Peyer's patch (tissue), 4 donors: ENCODE results near the gene RMND5A. TPM values are rescaled to one million over a fixed set of nuclear protein-coding genes. Genes with fewer than 3 reads are reported as not detected.
A peak's percentile ranks its signal among the peaks of the same experiment; 100 is the strongest.
"Not testable (repeated sequence)": the region's sequence is repeated elsewhere in the genome, so short reads cannot be mapped to it uniquely, and the experiment has no call there.

Source experiments
- DNase-seq, 3 donors: peaks; one replicate each; pipeline ENCODE4 v3.0.0-alpha.2; 2017 to 2019
- H3K27ac ChIP-seq, 4 donors: fragments of 200-600 bp; sonication (generic); one replicate each; pipeline ENCODE4 v1.5.1; 2016 to 2019
- H3K27me3 ChIP-seq, 2 donors: fragments of 200-600 bp; sonication (generic); one replicate each; pipeline ENCODE4 v1.5.1; 2019
- H3K36me3 ChIP-seq, 3 donors: fragments of 200-600 bp; sonication (generic); one replicate each; pipeline ENCODE4 v1.5.1; 2016 to 2019
- H3K4me1 ChIP-seq, 4 donors: fragments of 200-600 bp; sonication (generic); one replicate each; pipeline ENCODE4 v1.5.1; 2016 to 2019
- H3K4me3 ChIP-seq, 4 donors: fragments of 200-600 bp; sonication (generic); 1 replicate in 3 of 4; 2 replicates in 1 of 4; pipeline ENCODE4 v1.5.1; 2016 to 2019; ENCODE audit warnings: mild to moderate bottlenecking in 1 of 4
- H3K9me3 ChIP-seq, 4 donors: fragments of 200-600 bp; sonication (generic); one replicate each; pipeline ENCODE4 v1.5.1; 2016 to 2019; ENCODE audit warnings: mild to moderate bottlenecking in 1 of 4
- POLR2A ChIP-seq, 2 donors: fragments of 450-650 bp; IDR thresholded peaks; one replicate each; pipeline ENCODE4 v1.5.1; 2017; ENCODE audit warnings: antibody characterized with exemption in 2 of 2, mild to moderate bottlenecking in 2 of 2, moderate library complexity in 2 of 2
- total RNA-seq, 4 donors: library from RNA; depleted of rRNA; stranded (reverse); fragments of >200 nt; gene quantifications; one replicate each; pipeline ENCODE4 v1.1.0, GENCODE V29; 2016
- TF ChIP-seq, protein P1 (sequence below), 6 experiments: fragments of 450-650 bp in 4 of 6; fragments of 200-600 bp in 2 of 6; sonication (generic) in 1 of 6; IDR thresholded peaks; one replicate each; pipeline ENCODE4 v1.5.1; 2017 to 2019; ENCODE audit warnings: antibody characterized with exemption in 6 of 6, mild to moderate bottlenecking in 3 of 6, moderate library complexity in 1 of 6

The RMND5A gene
- total RNA-seq, 4 donors from 2014 or later, result 26.4 to 98.6 (median 49.6) TPM

DNA sequence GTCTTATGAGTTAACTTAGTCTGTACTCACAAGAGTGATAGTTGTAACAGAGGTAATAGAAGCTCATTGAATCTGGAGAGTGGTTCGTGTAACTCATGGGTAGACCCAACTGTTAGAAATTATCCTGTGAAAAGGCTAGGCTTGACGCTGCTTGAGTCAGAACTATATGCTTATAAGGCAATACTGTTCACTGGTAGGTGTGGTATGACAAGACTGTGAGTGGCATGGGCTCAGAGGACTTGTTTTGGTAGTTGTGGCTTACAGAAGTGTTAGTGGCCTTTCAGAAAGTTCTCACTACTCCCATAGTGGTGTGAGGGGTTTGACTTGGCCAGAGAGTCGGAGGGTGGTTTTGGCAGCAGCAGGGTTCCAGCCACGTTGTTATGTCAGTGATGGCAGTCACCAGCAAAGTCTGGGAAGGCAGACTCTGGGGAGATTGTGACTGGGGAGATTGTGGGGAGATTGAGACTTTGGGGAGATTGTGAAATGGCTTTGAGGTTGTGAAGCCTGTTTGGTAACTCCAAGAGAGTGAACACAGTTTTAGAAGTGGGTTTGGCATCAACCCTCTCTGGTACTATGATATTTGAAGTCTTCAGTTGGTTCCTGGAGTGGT, 21.9 kb downstream of the RMND5A start:
- not testable (repeated sequence) for H3K36me3 ChIP-seq, H3K9me3 ChIP-seq, H3K27me3 ChIP-seq, H3K27ac ChIP-seq, H3K4me1 ChIP-seq, DNase-seq, H3K4me3 ChIP-seq

DNA sequence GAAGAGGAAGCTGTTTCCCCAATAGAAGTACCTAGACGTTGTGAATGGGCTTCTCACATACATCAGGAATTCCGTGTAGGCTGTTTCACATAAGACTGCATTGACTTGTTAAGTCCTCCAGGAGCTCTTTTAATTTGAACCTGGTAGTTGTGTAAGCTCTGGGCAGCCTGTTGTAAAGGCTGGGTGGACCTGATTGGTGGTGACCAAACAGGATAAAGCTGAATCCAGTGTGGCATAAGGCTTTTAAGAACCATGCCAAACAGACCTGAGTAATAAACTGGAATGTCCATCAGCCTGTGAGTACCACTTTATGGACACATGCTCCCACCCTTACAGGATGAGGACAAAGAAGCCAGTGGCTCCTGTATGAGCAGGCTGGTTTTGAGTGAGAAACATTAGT, 24.1 kb downstream of the RMND5A start:
- H3K9me3 ChIP-seq, result no peaks in the 10 kb centered on the region
- no peak for DNase-seq
- H3K4me1 ChIP-seq, result peaks cover 0 to 10% (median 0%) of the 10 kb centered on the region in 4 donors
- no peak overlapping the region for H3K27ac ChIP-seq
- peaks cover 0 to 12% (median 3%) of the 10 kb centered on the region in 3 donors for H3K36me3 ChIP-seq
- TF ChIP-seq POLR2A (IDR thresholded peaks at IDR 0.05), result no peak
- TF ChIP-seq, protein P1, sequence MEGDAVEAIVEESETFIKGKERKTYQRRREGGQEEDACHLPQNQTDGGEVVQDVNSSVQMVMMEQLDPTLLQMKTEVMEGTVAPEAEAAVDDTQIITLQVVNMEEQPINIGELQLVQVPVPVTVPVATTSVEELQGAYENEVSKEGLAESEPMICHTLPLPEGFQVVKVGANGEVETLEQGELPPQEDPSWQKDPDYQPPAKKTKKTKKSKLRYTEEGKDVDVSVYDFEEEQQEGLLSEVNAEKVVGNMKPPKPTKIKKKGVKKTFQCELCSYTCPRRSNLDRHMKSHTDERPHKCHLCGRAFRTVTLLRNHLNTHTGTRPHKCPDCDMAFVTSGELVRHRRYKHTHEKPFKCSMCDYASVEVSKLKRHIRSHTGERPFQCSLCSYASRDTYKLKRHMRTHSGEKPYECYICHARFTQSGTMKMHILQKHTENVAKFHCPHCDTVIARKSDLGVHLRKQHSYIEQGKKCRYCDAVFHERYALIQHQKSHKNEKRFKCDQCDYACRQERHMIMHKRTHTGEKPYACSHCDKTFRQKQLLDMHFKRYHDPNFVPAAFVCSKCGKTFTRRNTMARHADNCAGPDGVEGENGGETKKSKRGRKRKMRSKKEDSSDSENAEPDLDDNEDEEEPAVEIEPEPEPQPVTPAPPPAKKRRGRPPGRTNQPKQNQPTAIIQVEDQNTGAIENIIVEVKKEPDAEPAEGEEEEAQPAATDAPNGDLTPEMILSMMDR (IDR thresholded peaks at IDR 0.05), result no peak
- no peak overlapping the region for H3K4me3 ChIP-seq
- H3K27me3 ChIP-seq, result no peaks in the 10 kb centered on the region

DNA sequence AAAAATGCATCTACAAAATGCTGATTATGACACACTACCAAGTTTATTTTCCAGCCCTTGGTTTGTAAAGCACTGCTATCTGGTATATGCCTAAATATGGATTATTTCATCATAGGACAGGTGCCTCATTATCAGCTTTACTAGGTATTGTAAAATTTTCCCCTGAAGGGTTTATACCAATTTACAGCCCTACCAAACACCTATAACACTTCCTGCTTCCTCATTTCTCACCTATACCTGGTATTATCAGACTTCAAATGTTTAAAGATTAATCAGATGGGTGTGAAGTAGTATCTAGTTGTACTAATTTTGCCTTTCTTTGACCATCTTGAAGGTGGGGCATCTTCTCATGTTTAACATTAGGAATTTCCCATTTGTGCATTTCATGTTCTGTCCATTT, 26.8 kb downstream of the RMND5A start:
- Histone ChIP-seq H3K27me3 (no peaks in the 10 kb centered on the region), H3K4me1 (peaks cover 0 to 10% (median 0%) of the 10 kb centered on the region in 4 donors), H3K36me3 (peaks cover 0 to 18% (median 3%) of the 10 kb centered on the region in 3 donors), H3K27ac (no peak overlapping the region), H3K9me3 (peaks cover 0 to 7% (median 0%) of the 10 kb centered on the region in 4 donors), H3K4me3 (no peak overlapping the region)
- TF ChIP-seq, protein P1 (IDR thresholded peaks at IDR 0.05), result no peak
- no peak for TF ChIP-seq POLR2A (IDR thresholded peaks at IDR 0.05)
- no peak for DNase-seq

DNA sequence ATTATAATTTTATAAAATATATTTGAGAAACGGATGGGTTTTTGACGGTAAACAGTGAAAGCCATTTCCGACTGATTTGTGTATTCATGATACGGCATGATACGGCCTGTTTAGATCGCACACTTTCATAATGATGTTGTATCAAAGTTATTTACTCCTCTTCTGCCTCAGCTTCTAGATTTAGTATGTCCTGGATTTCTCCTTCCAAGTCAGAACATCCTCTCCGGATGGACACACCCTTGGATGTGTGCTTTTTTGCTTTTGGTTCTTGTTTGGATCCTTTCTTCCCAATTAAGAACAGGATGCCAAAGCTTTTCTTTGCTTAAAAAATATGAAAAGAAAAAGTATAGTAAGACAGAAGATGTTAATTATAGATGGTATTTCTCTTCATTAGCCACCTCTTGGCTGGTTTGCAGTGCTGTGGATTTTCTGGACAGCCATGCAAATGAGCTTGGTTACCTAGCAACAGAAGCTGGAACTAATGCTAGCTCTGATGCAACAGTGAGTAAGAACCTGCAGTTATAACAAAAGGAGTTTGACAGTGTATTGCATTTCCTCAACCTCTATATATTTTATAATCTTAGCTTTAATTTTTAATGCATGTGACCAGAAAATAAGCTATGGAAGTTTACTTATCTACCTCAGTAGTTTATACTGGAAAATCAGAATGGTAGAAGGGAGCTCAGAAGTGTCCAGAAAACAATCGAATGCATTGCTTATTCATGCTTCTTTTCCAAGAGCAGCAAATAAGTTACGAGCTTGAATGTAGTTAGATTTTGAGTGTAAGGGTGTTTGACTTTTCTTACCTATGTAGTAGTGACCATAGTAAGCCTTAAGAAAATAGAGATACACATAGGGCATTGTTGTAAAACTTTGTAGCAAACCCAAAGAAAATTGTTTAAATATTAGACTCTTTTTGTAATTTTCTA, 27.9 kb downstream of the RMND5A start:
- H3K27me3 ChIP-seq, result no peaks in the 10 kb centered on the region
- H3K4me3 ChIP-seq, result no peak overlapping the region
- peak in 1 of 3 donors; percentile 54 for DNase-seq
- H3K27ac ChIP-seq, result no peak overlapping the region
- peaks cover 0 to 7% (median 0%) of the 10 kb centered on the region in 4 donors for H3K9me3 ChIP-seq
- peaks cover 0 to 26% (median 3%) of the 10 kb centered on the region in 3 donors for H3K36me3 ChIP-seq
- TF ChIP-seq, protein P1 (IDR thresholded peaks at IDR 0.05), result no peak
- no peak for TF ChIP-seq POLR2A (IDR thresholded peaks at IDR 0.05)
- H3K4me1 ChIP-seq, result peaks cover 0 to 10% (median 0%) of the 10 kb centered on the region in 4 donors

DNA sequence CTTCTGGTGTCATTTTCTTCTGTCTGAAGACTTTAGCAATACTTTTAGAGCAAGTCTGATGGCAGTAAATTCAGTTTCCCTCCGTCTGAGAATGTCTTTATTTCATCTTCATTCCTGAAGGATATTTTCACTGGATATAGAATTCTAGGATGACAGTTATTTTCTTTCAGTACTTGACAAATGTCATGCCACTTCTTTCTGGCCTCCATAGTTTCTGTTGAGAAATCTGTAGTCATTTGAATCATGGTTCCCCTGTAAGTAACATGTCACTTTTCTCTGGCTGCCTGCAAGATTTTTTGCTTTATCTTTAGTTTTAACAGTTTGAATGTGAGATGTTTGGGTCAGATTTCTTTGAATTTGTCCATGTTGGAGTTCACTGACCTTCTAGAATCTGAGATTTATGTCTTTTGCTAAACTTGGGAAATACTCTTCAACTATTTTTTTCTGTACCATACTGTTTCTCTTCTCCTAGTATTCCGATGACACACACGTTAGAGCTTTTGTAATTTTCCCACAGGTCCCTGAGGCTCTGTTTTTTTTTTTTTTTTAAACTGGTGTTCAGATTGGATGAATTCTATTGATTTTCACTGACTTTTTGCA, 30.2 kb downstream of the RMND5A start:
- Histone ChIP-seq H3K4me1 (peaks cover 0 to 10% (median 0%) of the 10 kb centered on the region in 4 donors), H3K27ac (no peak overlapping the region), H3K4me3 (no peak overlapping the region), H3K27me3 (no peaks in the 10 kb centered on the region), H3K9me3 (peaks cover 0 to 7% (median 0%) of the 10 kb centered on the region in 4 donors), H3K36me3 (peaks cover 0 to 50% (median 0%) of the 10 kb centered on the region in 3 donors)
- TF ChIP-seq, protein P1 (IDR thresholded peaks at IDR 0.05), result no peak
- no peak for TF ChIP-seq POLR2A (IDR thresholded peaks at IDR 0.05)
- no peak for DNase-seq
